GM21576 (cell line): ENCODE measurements around the gene PACSIN2.

Source experiments
- ATAC-seq: cut with Tn5 transposase; IDR thresholded peaks from one replicate; pipeline ENCODE4 v1.9.1; 2021; ENCODE audit warnings: mild to moderate bottlenecking, moderate library complexity; ENCODE audit not compliant: unreplicated experiment

The PACSIN2 gene

GRCh38 chr22:42833104-42833503 is 181.8 kb downstream of the PACSIN2 start:
- ATAC-seq, result no peak

- no peak for ATAC-seq
These were observed 183.2 kb downstream of the PACSIN2 start for GRCh38 chr22:42831712-42832111.

GRCh38 chr22:42830161-42830560 is 184.8 kb downstream of the PACSIN2 start:
- ATAC-seq, result no peak

- no peak for ATAC-seq
These were observed 185.6 kb downstream of the PACSIN2 start for GRCh38 chr22:42829302-42829701.

GRCh38 chr22:42825796-42826195 is 189.2 kb downstream of the PACSIN2 start:
- no peak for ATAC-seq

- ATAC-seq, result no peak
These were observed 193.6 kb downstream of the PACSIN2 start for GRCh38 chr22:42821386-42821785.

- ATAC-seq, result no peak
These were observed 194.7 kb downstream of the PACSIN2 start for GRCh38 chr22:42820045-42820763.
